PC-9 (cell line): ENCODE results near the gene USH2A. TPM values are rescaled to one million over a fixed set of nuclear protein-coding genes. Genes with fewer than 3 reads are reported as not detected.

ENCODE experiments used
- BruUV-seq: library from RNA; stranded (reverse); fragments of 400-500 nt; replicated peaks from 2 replicates; lab custom pipeline; 2021; lab: Mats Ljungman, UMichigan
- CTCF ChIA-PET: fragments of 300-600 bp; sonication (Branson Sonifier 250); formaldehyde crosslinking; loops from one replicate; lab custom pipeline; 2022; ENCODE audit warnings: antibody characterized with exemption; lab: Charles Lee
- POLR2A ChIA-PET: fragments of 300-600 bp; sonication (Branson Sonifier 250); formaldehyde crosslinking; loops from one replicate; lab custom pipeline; 2022; ENCODE audit warnings: antibody characterized with exemption; ENCODE audit not compliant: unreplicated experiment; lab: Charles Lee
- DNase-seq, 2 experiments: peaks; one replicate each; pipeline versions ENCODE4 v3.0.0 to v3.0.0-alpha.2; 2015 to 2022; ENCODE audit warnings: mixed read lengths in 1 of 2
- H2AFZ ChIP-seq: fragments of 200-600 bp; sonication (generic); 2 replicates; pipeline ENCODE4 v1.8.1; 2017; ENCODE audit warnings: antibody characterized with exemption
- H3F3A ChIP-seq: fragments of 200-600 bp; sonication (generic); 2 replicates; pipeline ENCODE4 v1.8.1; 2017; ENCODE audit warnings: antibody characterized with exemption, mild to moderate bottlenecking, low read depth; ENCODE audit not compliant: insufficient read depth
- H3K27ac ChIP-seq: fragments of 200-600 bp; sonication (generic); 2 replicates; pipeline ENCODE4 v1.6.1; 2016; ENCODE audit warnings: mixed run types
- H3K27me3 ChIP-seq: fragments of 200-600 bp; sonication (generic); 2 replicates; pipeline ENCODE4 v1.6.1; 2016; ENCODE audit warnings: low read depth, mixed run types; ENCODE audit not compliant: insufficient read depth
- H3K36me3 ChIP-seq: fragments of 200-600 bp; sonication (generic); 2 replicates; pipeline ENCODE4 v1.6.1; 2016; ENCODE audit warnings: low read depth, mixed run types
- H3K4me1 ChIP-seq: fragments of 200-600 bp; sonication (generic); replicated peaks from 2 replicates; pipeline ENCODE4 v1.6.1; 2016; ENCODE audit warnings: mixed run types; ENCODE audit not compliant: insufficient read depth
- H3K4me2 ChIP-seq: fragments of 200-600 bp; sonication (generic); 2 replicates; pipeline ENCODE4 v1.6.1; 2017; ENCODE audit warnings: mixed run types
- H3K4me3 ChIP-seq: fragments of 200-600 bp; sonication (generic); 2 replicates; pipeline ENCODE4 v1.6.1; 2016; ENCODE audit warnings: mixed run types
- H3K79me2 ChIP-seq: fragments of 200-600 bp; sonication (generic); 2 replicates; pipeline ENCODE4 v1.6.1; 2017; ENCODE audit warnings: low read depth, mixed run types
- H3K9me2 ChIP-seq: fragments of 200-600 bp; sonication (generic); 2 replicates; pipeline ENCODE4 v1.8.1; 2017; ENCODE audit warnings: mild to moderate bottlenecking; ENCODE audit not compliant: insufficient read depth
- H3K9me3 ChIP-seq: fragments of 200-600 bp; sonication (generic); 2 replicates; pipeline ENCODE4 v1.8.1; 2016; ENCODE audit warnings: low read depth; ENCODE audit not compliant: insufficient read depth
- H4K20me1 ChIP-seq: fragments of 200-600 bp; sonication (generic); 2 replicates; pipeline ENCODE4 v1.8.1; 2017; ENCODE audit not compliant: insufficient read depth
- EZH2 ChIP-seq: fragments of 200-600 bp; sonication (generic); IDR thresholded peaks from 2 replicates; pipeline ENCODE4 v1.8.0; 2017; ENCODE audit warnings: antibody characterized with exemption, low read depth
- intact Hi-C: fragments of 100-400 bp; cut with micrococcal nuclease; formaldehyde crosslinking; loops from one replicate; pipeline ENCODE4 v1.10.0; 2022; ENCODE audit not compliant: unreplicated experiment
- total RNA-seq: library from RNA; stranded (reverse); gene quantifications from 2 replicates; pipeline ENCODE4 v1.2.3, GENCODE V29; 2021
- TF ChIP-seq, protein P1 (sequence below): fragments of 200-600 bp; sonication (generic); conservative IDR thresholded peaks from 2 replicates; pipeline ENCODE4 v1.6.1; 2017; ENCODE audit warnings: mixed run types, antibody characterized with exemption, mild to moderate bottlenecking, moderate library complexity

Gene USH2A
- total RNA-seq, 1 experiment from 2014 or later: not detected

- no peaks in the 10 kb centered on the region for H3K9me3 ChIP-seq
- no peaks in the 10 kb centered on the region for H3K36me3 ChIP-seq
- H3K9me2 ChIP-seq: no peaks in the 10 kb centered on the region
- H3K4me1 ChIP-seq: no peaks in the 10 kb centered on the region
- H3K79me2 ChIP-seq: no peaks in the 10 kb centered on the region
- H4K20me1 ChIP-seq: no peaks in the 10 kb centered on the region
- H3K27me3 ChIP-seq: no peaks in the 10 kb centered on the region
- BruUV-seq: no TSS peak
- no peak overlapping the region for H3K4me2 ChIP-seq
- intact Hi-C loops: no loop called here
- ChIA-PET POLR2A (interaction anchor here (0.7 kb wide), 1 partner anchor 52 kb away, joined by 5 read pairs; no protein-coding TSS in a partner anchor), CTCF (no interaction called here)
- no peak overlapping the region for H2AFZ ChIP-seq
- no peaks in the 10 kb centered on the region for H3F3A ChIP-seq
- no peak overlapping the region for H3K4me3 ChIP-seq
- DNase-seq: no peak
- no peak for TF ChIP-seq EZH2
- TF ChIP-seq, protein P1, sequence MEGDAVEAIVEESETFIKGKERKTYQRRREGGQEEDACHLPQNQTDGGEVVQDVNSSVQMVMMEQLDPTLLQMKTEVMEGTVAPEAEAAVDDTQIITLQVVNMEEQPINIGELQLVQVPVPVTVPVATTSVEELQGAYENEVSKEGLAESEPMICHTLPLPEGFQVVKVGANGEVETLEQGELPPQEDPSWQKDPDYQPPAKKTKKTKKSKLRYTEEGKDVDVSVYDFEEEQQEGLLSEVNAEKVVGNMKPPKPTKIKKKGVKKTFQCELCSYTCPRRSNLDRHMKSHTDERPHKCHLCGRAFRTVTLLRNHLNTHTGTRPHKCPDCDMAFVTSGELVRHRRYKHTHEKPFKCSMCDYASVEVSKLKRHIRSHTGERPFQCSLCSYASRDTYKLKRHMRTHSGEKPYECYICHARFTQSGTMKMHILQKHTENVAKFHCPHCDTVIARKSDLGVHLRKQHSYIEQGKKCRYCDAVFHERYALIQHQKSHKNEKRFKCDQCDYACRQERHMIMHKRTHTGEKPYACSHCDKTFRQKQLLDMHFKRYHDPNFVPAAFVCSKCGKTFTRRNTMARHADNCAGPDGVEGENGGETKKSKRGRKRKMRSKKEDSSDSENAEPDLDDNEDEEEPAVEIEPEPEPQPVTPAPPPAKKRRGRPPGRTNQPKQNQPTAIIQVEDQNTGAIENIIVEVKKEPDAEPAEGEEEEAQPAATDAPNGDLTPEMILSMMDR: no peak
- H3K27ac ChIP-seq: no peak overlapping the region
Measured at GRCh38 chr1:216073793-216074595, 349.3 kb downstream of the USH2A start.

- ChIA-PET POLR2A (no interaction called here), CTCF (no interaction called here)
- Histone ChIP-seq H3K4me1 (no peaks in the 10 kb centered on the region), H3K27me3 (no peaks in the 10 kb centered on the region), H3K9me3 (no peaks in the 10 kb centered on the region), H3K79me2 (no peaks in the 10 kb centered on the region), H3K27ac (no peak overlapping the region), H3K36me3 (no peaks in the 10 kb centered on the region), H3F3A (no peaks in the 10 kb centered on the region), H2AFZ (no peak overlapping the region), H4K20me1 (no peaks in the 10 kb centered on the region), H3K4me3 (no peak overlapping the region), H3K4me2 (no peak overlapping the region), H3K9me2 (no peaks in the 10 kb centered on the region)
- TF ChIP-seq EZH2: no peak
- TF ChIP-seq, protein P1: no peak
- no TSS peak for BruUV-seq
- intact Hi-C loops: no loop called here
- no peak for DNase-seq
Measured at GRCh38 chr1:216071262-216071661, 352.0 kb downstream of the USH2A start.

GRCh38 chr1:216064643-216065042 is 358.6 kb downstream of the USH2A start:
- Histone ChIP-seq H4K20me1 (no peaks in the 10 kb centered on the region), H3F3A (no peaks in the 10 kb centered on the region), H3K27ac (no peak overlapping the region), H3K4me3 (no peak overlapping the region), H3K27me3 (no peaks in the 10 kb centered on the region), H3K4me1 (no peaks in the 10 kb centered on the region), H3K9me2 (no peaks in the 10 kb centered on the region), H3K36me3 (no peaks in the 10 kb centered on the region), H3K9me3 (no peaks in the 10 kb centered on the region), H3K4me2 (no peak overlapping the region), H3K79me2 (no peaks in the 10 kb centered on the region), H2AFZ (no peak overlapping the region)
- ChIA-PET CTCF (no interaction called here), POLR2A (no interaction called here)
- TF ChIP-seq, protein P1: no peak
- TF ChIP-seq EZH2: no peak
- no TSS peak for BruUV-seq
- intact Hi-C loops: no loop called here
- DNase-seq: no peak
